22Rv1 (cell line): ENCODE measurements around the gene MCM7.

Experiments
- H3K27ac ChIP-seq: fragments of 450-650 bp; 2 replicates; pipeline ENCODE4 v1.5.1; 2017
- CTCF ChIP-seq: fragments of 450-650 bp; IDR thresholded peaks from 2 replicates; pipeline ENCODE4 v1.5.1; 2017; ENCODE audit warnings: mild to moderate bottlenecking
- ZFX ChIP-seq: fragments of 450-650 bp; IDR thresholded peaks from 2 replicates; pipeline ENCODE4 v1.6.1; 2017; ENCODE audit warnings: antibody characterized with exemption, borderline replicate concordance

MCM7 gene

GRCh38 chr7:100109521-100110163, 8.4 kb upstream of the MCM7 start:
- TF ChIP-seq ZFX = no peak
- peak; percentile 12; the same call in 1 of the 2 replicates for TF ChIP-seq CTCF
- no peak overlapping the region for H3K27ac ChIP-seq

DNA sequence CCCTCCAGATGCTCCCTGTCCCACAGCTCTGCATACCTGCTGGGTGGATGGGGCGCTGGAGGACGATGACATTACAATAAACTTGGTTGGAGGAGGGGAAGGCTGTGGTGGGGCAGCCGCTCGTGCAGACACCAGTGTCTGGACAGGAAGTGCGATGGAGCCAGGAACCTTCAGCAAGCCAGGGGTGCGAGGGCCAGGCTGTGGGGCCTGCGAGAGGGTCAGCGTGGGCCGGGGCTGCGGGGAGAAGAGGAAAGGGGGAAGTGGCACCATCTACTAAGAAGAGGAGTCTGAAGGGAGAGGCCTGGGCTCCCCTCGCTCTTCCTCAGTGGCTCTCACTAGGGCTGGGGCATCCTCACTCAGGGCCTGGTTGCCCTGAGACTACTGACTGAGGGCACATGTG, 6.7 kb upstream of the MCM7 start:
- TF ChIP-seq ZFX (no peak), CTCF (no peak)
- H3K27ac ChIP-seq = peak overlapping the region; percentile 3; the same call in 1 of the 2 replicates

- H3K27ac ChIP-seq = no peak overlapping the region; the same call in 1 of the 2 replicates
- TF ChIP-seq CTCF = no peak
- TF ChIP-seq ZFX = no peak
These were observed 6.0 kb upstream of the MCM7 start for GRCh38 chr7:100107125-100107737.

GRCh38 chr7:100106633-100107032, 5.4 kb upstream of the MCM7 start:
- H3K27ac ChIP-seq = no peak overlapping the region
- no peak for TF ChIP-seq CTCF
- no peak for TF ChIP-seq ZFX

GRCh38 chr7:100105534-100105933, 4.3 kb upstream of the MCM7 start:
- no peak for TF ChIP-seq ZFX
- TF ChIP-seq CTCF = no peak
- no peak overlapping the region for H3K27ac ChIP-seq

GRCh38 chr7:100102950-100103840, 2.0 kb upstream of the MCM7 start:
- no peak for TF ChIP-seq ZFX
- no peak for TF ChIP-seq CTCF
- peak overlapping the region; percentile 100 for H3K27ac ChIP-seq
